ENCODE data around the gene KCND2.
"Not testable (repeated sequence)": the region's sequence is repeated elsewhere in the genome, so short reads cannot be mapped to it uniquely, and the experiment has no call there.

KCND2 gene

GRCh38 chr7:120770206-120770605 is 497.2 kb downstream of the KCND2 start:
- Histone ChIP-seq H3K9me3 (ENCODE audit: control insufficient read depth, low read length) (no peaks in the 10 kb centered on the region), H3K9ac (no peak overlapping the region), H2AFZ (no peak overlapping the region), H3K4me2 (ENCODE audit: low read length) (no peak overlapping the region), H3K4me1 (no peaks in the 10 kb centered on the region), H3K36me3 (ENCODE audit: control insufficient read depth, insufficient read depth, low read length) (no peaks in the 10 kb centered on the region), H3K79me2 (no peaks in the 10 kb centered on the region), H3K27me3 (ENCODE audit: control insufficient read depth, insufficient read depth, low read length) (no peaks in the 10 kb centered on the region), H3K27ac (no peak overlapping the region), H3K4me3 (ENCODE audit: low read depth, low read length) (no peak overlapping the region)
- TF ChIP-seq CTCF (IDR thresholded peaks at IDR 0.05): no peak

GRCh38 chr7:120774481-120774880 is 501.5 kb downstream of the KCND2 start:
- H3K36me3 ChIP-seq (ENCODE audit: control insufficient read depth, insufficient read depth, low read length): no peaks in the 10 kb centered on the region
- no peaks in the 10 kb centered on the region for H3K4me1 ChIP-seq
- no peak overlapping the region for H2AFZ ChIP-seq
- no peak for TF ChIP-seq CTCF (IDR thresholded peaks at IDR 0.05)
- H3K9ac ChIP-seq: no peak overlapping the region
- no peak overlapping the region for H3K4me2 ChIP-seq (ENCODE audit: low read length)
- no peak overlapping the region for H3K4me3 ChIP-seq (ENCODE audit: low read depth, low read length)
- no peak overlapping the region for H3K27ac ChIP-seq
- H3K79me2 ChIP-seq: no peaks in the 10 kb centered on the region
- no peaks in the 10 kb centered on the region for H3K9me3 ChIP-seq (ENCODE audit: control insufficient read depth, low read length)
- no peaks in the 10 kb centered on the region for H3K27me3 ChIP-seq (ENCODE audit: control insufficient read depth, insufficient read depth, low read length)

- Histone ChIP-seq H3K4me2 (ENCODE audit: low read length) (no peak overlapping the region), H3K79me2 (no peaks in the 10 kb centered on the region), H2AFZ (no peak overlapping the region), H3K9ac (no peak overlapping the region), H3K9me3 (ENCODE audit: control insufficient read depth, low read length) (no peaks in the 10 kb centered on the region), H3K27ac (no peak overlapping the region), H3K36me3 (ENCODE audit: control insufficient read depth, insufficient read depth, low read length) (no peaks in the 10 kb centered on the region), H3K4me1 (no peaks in the 10 kb centered on the region), H3K4me3 (ENCODE audit: low read depth, low read length) (no peak overlapping the region), H3K27me3 (ENCODE audit: control insufficient read depth, insufficient read depth, low read length) (no peaks in the 10 kb centered on the region)
- no peak for TF ChIP-seq CTCF (IDR thresholded peaks at IDR 0.05)
Observed at GRCh38 chr7:120775755-120776154, 502.8 kb downstream of the KCND2 start.

GRCh38 chr7:120779078-120779477 is 506.1 kb downstream of the KCND2 start:
- not testable (repeated sequence) for H3K4me1 ChIP-seq; H3K27me3 ChIP-seq (ENCODE audit: control insufficient read depth, insufficient read depth, low read length); H3K4me2 ChIP-seq (ENCODE audit: low read length); H3K27ac ChIP-seq; H3K4me3 ChIP-seq (ENCODE audit: low read depth, low read length); H3K36me3 ChIP-seq (ENCODE audit: control insufficient read depth, insufficient read depth, low read length); H3K9me3 ChIP-seq (ENCODE audit: control insufficient read depth, low read length); H3K9ac ChIP-seq; H3K79me2 ChIP-seq; H2AFZ ChIP-seq

- not testable (repeated sequence) for H3K79me2 ChIP-seq; H3K27me3 ChIP-seq (ENCODE audit: control insufficient read depth, insufficient read depth, low read length); H3K9ac ChIP-seq; H3K4me3 ChIP-seq (ENCODE audit: low read depth, low read length); H2AFZ ChIP-seq; H3K36me3 ChIP-seq (ENCODE audit: control insufficient read depth, insufficient read depth, low read length); H3K4me2 ChIP-seq (ENCODE audit: low read length); H3K4me1 ChIP-seq; H3K27ac ChIP-seq; H3K9me3 ChIP-seq (ENCODE audit: control insufficient read depth, low read length)
Observed at GRCh38 chr7:120780451-120780850, 507.5 kb downstream of the KCND2 start.

GRCh38 chr7:120780938-120781337 is 508.0 kb downstream of the KCND2 start:
- H3K4me2 ChIP-seq (ENCODE audit: low read length): no peak overlapping the region
- no peak overlapping the region for H2AFZ ChIP-seq
- H3K4me1 ChIP-seq: no peaks in the 10 kb centered on the region
- H3K27ac ChIP-seq: no peak overlapping the region
- no peak for TF ChIP-seq CTCF (IDR thresholded peaks at IDR 0.05)
- no peaks in the 10 kb centered on the region for H3K79me2 ChIP-seq
- H3K9ac ChIP-seq: no peak overlapping the region
- no peak overlapping the region for H3K4me3 ChIP-seq (ENCODE audit: low read depth, low read length)
- no peaks in the 10 kb centered on the region for H3K27me3 ChIP-seq (ENCODE audit: control insufficient read depth, insufficient read depth, low read length)
- no peaks in the 10 kb centered on the region for H3K9me3 ChIP-seq (ENCODE audit: control insufficient read depth, low read length)
- no peaks in the 10 kb centered on the region for H3K36me3 ChIP-seq (ENCODE audit: control insufficient read depth, insufficient read depth, low read length)

- H3K27ac ChIP-seq; H3K9me3 ChIP-seq (ENCODE audit: control insufficient read depth, low read length); H3K4me2 ChIP-seq (ENCODE audit: low read length); H3K4me3 ChIP-seq (ENCODE audit: low read depth, low read length); H3K4me1 ChIP-seq; H3K36me3 ChIP-seq (ENCODE audit: control insufficient read depth, insufficient read depth, low read length); H3K9ac ChIP-seq; H3K27me3 ChIP-seq (ENCODE audit: control insufficient read depth, insufficient read depth, low read length); H3K79me2 ChIP-seq; H2AFZ ChIP-seq: not testable (repeated sequence)
Observed at GRCh38 chr7:120781924-120782323, 508.9 kb downstream of the KCND2 start.

Measured in parathyroid adenoma (tissue), 2 donors.